NCI-H748 (cell line): ENCODE results near the gene GPC1.

Source experiments
- DNase-seq: peaks from one replicate; lab custom pipeline; 2025; ENCODE audit not compliant: unreplicated experiment; lab: John Stamatoyannopoulos, UW

The GPC1 gene

DNA sequence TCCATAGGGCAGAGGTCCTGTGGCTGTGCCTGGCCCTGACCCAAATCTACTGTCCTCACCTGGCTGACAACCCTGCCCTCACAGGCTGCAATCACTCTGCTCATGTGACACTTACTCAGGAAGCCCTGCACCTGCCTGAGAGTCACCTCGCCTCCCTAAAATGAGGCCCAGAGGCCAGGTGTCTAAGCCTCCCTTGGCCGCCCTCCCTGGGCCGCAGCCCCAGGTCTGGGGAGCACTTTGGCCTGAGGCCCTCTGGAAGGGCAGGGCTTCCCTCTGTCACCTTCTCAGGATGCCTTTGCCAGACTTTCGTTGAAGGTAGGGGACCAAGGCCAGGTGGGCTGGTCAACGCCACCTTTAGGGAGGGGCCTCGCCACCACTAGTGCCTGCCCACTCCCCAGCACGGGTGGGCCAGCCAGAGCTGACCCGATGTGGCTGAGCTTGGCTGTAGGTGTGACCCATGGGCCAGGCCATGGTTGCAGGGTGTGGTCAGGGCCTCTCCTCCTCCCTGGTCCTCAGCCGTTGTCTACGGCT, 6.1 kb upstream of the GPC1 start:
- DNase-seq, result no peak

DNA sequence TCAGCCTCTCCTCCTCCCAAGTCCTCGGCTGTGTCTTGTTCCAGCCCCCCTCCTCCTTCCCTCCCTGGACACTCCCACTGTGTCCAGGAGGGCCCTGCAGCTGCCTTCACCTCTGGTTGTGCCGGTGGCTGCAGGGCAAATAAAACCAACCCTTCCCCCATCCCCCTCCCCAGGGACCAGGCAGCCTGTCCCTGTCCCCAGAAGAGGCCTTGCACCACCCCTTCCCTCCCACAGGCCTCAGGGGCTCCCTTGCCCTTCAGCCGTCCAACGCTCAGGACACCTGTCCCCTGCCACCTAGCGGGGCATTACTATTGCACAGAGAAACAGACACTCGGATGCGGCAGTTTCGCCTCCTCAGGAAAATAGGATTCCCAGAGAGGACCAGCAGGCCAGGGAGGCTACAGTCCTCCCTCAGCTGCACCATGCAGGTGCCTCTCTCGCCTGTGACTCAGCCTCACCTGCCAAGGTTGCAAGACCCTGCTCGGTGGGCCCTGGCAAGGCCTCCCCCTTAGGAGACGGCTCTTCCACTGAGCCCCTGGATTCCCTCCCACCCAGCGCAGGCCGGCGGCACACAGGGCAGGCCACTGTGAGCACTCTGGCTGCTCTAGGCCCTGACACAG, 5.5 kb upstream of the GPC1 start:
- DNase-seq, result no peak

- DNase-seq, result no peak
These were observed 4.9 kb upstream of the GPC1 start for GRCh38 chr2:240430595-240430994.

- no peak for DNase-seq
These were observed 4.2 kb upstream of the GPC1 start for GRCh38 chr2:240431271-240431660.

DNA sequence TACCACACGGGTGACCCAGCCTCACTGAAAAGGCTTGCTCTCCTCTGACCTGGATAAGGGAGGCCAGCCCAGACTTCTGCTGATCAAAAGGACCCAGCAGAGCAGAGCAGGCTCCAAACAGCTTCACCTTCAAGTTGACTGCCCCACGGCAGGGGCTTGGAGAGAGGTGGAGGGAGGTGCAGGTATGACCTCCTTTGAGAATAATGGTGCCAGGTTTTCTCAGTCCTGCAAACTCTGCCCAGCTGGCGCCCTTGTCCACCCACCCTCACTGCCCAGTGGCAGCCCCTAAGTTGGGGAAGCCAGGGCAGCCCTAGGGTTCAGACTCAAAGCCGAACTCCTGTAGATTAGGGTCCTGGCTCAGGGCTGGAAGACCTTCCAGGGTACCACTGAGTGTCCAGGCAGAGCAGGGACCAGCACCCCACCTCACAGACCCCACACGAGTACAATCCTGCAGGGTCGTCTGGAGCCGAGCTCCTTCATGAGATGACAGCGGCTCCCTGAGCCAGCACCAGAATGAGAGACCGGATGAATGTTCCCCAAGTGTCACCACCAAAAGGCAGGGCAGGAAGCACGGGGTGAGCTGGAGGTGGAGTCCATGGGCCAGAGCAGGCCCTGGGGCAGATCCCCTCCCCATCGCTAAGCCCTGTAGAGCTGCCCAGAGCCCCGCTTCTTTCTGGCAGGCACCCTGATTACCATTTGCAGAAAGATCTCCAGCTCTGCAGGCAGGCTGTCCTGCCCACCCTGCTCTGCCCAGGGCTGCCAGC, 3.6 kb upstream of the GPC1 start:
- no peak for DNase-seq

DNA sequence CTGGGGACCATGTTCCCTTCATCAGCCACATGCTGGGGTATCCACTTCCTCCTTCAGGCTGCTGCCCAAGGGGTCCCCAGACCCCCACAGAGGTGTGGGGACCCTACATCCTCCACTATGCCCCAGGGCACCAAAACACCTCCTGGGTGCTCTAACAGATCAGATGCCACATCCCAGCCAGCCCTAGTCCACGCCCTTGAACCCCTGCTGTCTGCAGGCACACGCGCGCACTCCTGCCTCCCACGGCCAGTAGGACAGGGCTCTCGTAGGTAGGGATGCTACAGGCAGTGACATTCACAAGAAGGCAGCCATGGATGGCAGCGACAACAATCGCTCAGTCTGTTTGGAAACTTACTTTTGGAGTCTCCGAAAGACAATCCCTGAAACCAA, 3.0 kb upstream of the GPC1 start:
- no peak for DNase-seq

- DNase-seq, result peak; percentile 27
These were observed 2.4 kb upstream of the GPC1 start for GRCh38 chr2:240432820-240433801.

DNA sequence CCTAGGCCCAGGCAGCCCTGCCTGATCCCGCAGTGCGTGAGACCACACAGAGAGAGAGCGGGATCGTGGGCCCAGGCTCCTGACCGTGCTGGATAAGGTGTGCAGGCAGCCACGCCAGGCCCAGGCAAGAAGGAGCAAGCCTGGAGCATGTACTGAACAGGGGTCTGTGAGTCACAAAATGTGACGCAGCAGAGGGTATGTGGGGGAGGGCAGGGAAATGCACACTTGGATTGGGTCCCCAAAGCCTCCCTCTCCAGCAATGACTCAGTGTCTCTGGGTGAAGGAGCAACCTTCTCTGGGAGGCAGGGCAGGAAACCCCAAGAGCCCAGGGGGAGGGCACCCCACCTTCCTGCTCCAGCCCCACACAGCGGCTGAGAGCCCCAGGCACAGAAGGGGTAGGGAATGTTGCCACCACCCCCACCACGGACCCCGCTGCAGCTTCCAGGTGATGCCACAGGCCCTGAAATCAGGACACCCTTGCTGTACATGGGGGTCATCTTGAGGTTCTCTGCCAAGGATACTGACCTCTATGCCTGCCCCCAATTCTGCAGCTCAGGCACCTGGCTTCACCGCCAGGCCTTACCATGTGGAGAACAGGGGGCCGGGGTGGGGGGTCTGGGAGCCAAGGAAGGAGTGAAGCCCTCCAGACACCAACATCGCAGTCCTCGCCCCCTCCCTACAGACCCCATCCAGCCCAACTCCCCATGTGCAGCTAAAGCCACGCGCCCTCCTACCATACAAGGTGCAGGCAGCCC, 1.3 kb upstream of the GPC1 start:
- DNase-seq, result no peak

DNA sequence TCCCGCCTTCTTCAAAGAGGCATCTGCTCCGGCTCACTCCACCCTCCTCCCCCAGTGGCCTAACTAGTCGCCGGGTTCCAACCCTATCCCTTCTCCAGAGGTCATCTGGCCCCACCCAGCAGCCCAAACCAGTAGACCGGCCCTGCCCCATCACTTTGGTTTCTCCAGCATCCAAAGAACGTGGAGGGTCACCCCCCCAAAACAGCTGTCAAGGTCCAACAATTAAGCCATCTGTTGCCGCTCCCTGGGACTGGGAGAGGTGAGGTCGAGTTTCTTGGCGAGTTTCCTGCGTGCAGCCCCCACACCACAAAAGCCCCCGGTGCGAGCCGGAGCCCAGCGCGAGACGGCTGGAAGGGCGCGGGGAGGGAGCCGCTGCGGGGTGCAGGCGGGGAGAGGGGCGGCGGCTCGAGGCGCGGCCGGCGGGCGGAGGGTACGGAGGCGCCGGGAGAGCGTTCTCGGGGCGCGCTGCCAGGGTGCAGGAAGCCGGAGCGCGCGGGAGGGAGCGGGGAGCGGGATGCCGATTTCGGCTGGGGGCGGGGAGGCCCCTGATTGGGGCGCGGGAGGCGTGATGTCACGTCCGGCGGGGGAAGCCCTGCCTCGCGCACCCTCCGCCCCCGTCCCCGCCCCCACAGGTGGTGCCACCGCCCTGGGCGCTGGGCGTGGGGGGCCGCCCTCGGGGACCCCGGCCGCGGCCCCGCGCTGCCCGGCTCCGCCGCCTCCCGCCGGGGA, 571 bp upstream of the GPC1 start:
- peak; percentile 91 for DNase-seq

DNA sequence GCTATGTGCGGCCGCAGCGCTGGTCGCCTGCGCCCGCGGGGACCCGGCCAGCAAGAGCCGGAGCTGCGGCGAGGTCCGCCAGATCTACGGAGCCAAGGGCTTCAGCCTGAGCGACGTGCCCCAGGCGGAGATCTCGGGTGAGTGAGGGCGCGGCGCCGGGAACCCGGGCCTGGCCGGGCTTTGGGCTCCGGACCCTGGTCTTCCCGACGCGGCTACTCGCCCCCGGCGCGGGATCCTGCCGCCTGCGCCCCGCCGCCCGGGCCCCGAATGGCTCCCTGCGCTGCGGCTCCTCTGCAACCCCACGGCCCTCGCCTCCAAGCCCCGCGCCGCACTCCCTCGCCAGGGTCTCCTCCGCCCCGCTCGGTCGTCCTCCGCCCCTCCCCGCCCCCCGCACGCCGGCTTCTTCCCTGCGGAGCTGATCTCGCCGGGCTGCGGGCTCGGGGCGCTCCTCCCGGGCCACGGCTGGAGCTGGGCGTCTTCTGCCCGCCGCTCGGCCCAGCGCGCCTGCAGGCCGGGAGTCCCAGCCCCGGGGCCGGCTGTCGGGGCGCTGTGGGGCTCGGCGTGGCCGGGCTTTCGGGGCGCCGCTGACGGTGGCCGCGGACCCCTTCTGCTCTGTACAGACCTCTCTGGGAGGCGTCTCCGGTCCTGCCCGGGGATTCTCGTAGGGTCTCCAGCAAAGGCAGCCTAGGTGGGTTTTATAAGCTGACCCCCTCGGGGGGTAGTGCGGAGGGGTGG, 652 bp downstream of the GPC1 start:
- peak; percentile 70 for DNase-seq

DNA sequence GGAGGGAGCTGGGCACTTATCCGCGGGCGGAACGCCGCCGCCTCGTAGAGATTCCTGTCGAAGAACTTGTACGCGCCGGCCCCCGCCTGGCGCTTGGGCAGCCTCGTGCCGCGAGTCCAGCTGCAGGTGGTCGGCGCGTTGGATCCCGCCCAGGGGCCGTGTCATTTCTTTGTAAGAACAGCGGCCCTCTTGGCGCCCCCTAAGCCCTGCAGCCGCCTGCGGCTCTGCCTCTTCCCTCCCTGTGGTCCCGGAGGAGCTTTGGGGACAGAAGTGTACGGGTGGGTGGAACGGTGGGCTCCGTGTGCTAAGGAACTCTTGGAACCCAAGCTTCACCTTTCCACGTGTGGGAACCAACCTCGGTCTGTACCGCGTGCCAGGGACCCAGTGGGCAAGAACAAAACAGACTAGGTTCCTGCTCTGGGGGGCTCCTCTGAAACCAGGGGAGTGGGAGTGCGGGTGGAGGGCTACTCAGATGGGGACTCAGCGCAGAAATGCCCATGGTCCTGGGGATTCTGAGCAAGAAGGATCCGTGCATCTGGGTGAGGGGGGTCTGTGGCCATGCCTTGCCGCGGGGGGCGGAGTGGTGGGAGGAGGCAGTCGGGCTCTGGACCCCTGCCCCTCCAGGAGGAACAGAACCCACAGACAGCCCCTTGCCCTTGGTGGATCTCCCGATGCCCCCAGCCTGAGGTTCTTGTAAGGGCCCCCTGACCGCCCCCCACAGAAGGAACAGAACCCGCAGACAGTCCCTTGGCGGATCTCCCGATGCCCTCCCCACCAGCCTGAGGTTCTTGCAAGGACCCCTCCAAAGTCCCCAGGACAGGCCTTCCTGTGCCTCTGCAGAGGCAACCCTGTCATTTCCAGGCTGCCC, 1.5 kb downstream of the GPC1 start:
- peak; percentile 61 for DNase-seq

- DNase-seq, result no peak
These were observed 2.0 kb downstream of the GPC1 start for GRCh38 chr2:240437551-240437860.

DNA sequence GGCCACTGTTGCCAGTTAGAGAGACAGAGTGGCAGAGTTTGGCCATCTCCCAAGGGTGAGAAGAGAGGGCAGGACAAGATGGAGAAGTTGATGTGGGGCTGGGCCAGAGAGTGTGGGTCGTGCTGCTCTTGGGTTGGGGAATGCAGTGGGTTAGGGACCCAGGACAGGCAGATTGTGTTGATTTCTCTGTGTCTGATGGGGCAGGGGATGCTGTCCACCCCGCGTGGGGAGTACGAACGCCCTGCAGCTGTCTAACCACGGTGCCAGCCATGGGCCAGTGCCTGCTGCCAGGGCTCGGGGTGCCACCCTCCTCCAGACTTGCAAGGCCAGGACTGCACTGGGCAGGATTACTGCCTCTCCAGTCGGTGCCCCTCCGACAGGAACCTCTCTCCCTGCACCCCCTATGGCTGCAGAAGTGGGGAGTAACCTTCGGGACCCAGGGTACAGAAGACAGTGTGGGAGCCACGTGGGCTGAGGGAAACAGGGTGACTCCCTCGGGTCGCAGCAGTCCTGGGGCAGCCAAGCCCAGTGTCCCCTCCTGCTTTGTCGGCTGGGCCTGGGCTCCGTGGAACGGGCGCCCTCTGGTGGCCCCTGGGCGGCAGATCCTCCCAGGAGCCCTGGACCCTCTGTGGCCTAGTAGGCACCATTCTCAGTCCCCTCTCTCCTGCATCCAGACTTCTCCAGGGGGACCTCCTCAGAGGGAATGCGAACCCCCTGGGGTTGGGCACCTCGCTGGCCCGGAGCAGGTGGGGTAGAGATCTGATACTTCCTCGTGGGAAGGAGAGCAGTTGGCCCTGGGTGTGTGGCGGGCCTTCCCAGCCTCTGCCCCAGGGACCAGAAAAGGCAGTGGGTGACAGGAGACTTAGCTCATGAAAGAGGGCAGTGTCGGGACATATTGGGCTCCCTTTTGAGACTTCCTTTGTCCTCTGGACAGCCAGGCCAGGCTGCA, 2.7 kb downstream of the GPC1 start:
- DNase-seq, result peak; percentile 67

- DNase-seq, result no peak
These were observed 3.6 kb downstream of the GPC1 start for GRCh38 chr2:240438810-240439697.

- no peak for DNase-seq
These were observed 4.3 kb downstream of the GPC1 start for GRCh38 chr2:240439698-240440151.

DNA sequence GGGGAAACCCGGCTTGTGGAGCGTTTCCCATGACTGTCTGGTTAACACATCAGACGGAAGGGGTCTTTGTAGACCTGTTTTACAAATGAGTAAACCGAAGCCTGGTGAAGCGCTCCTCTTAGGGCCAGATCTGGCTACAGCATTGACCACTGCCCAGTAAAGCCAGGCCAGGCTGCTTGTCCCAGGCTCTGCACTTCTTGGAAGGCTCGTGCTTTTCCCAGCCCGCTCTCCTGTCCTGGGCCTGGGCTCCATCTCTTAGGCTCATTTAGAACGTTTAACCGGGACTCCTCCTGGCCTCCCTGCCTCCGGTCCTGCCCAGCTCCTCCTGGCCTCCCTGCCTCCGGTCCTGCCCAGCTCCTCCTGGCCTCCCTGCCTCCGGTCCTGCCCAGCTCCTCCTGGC, 4.8 kb downstream of the GPC1 start:
- DNase-seq, result no peak
